GM12892 (cell line): ENCODE results near the gene BCAS4.
"Not testable (repeated sequence)": the region's sequence is repeated elsewhere in the genome, so short reads cannot be mapped to it uniquely, and the experiment has no call there.

Experiments used
- POLR2A ChIP-seq: IDR thresholded peaks from 2 replicates; pipeline ENCODE4 v1.6.1; 2011; ENCODE audit warnings: low read depth, low read length, control low read depth
- POLR2AphosphoS5 ChIP-seq: IDR thresholded peaks from 2 replicates; pipeline ENCODE4 v1.6.1; 2011; ENCODE audit warnings: low read depth, low read length, control low read depth
- TAF1 ChIP-seq: IDR thresholded peaks from 2 replicates; pipeline ENCODE4 v1.6.1; 2011; ENCODE audit warnings: low read depth, mild to moderate bottlenecking, control low read depth, low read length, borderline replicate concordance

GRCh38 chr20:50769551-50770085, 25.2 kb upstream of the BCAS4 start:
- TF ChIP-seq POLR2A, POLR2AphosphoS5, TAF1: not testable (repeated sequence)
